HG02943 (cell line): Measurements from ENCODE around the gene BACH2.

Experiments
- ATAC-seq: cut with Tn5 transposase; IDR thresholded peaks from one replicate; pipeline ENCODE4 v1.9.1; 2021; ENCODE audit warnings: mild to moderate bottlenecking, low read depth, moderate library complexity; ENCODE audit not compliant: unreplicated experiment

Gene BACH2

GRCh38 chr6:90008908-90009501 lies 287.6 kb downstream of the BACH2 start:
- ATAC-seq, result no peak

GRCh38 chr6:90008189-90008907 lies 288.3 kb downstream of the BACH2 start:
- no peak for ATAC-seq

GRCh38 chr6:90005048-90005827 lies 291.4 kb downstream of the BACH2 start:
- ATAC-seq, result no peak

GRCh38 chr6:90004511-90004910 lies 292.1 kb downstream of the BACH2 start:
- no peak for ATAC-seq

GRCh38 chr6:90003941-90004340 lies 292.7 kb downstream of the BACH2 start:
- no peak for ATAC-seq

GRCh38 chr6:90003069-90003795 lies 293.4 kb downstream of the BACH2 start:
- no peak for ATAC-seq

- no peak for ATAC-seq
These were observed 295.5 kb downstream of the BACH2 start for GRCh38 chr6:90000864-90001731.

- no peak for ATAC-seq
These were observed 296.5 kb downstream of the BACH2 start for GRCh38 chr6:89999945-90000825.

GRCh38 chr6:89999154-89999553 lies 297.5 kb downstream of the BACH2 start:
- no peak for ATAC-seq

- ATAC-seq, result no peak
These were observed 298.9 kb downstream of the BACH2 start for GRCh38 chr6:89997456-89998445.

- no peak for ATAC-seq
These were observed 303.2 kb downstream of the BACH2 start for GRCh38 chr6:89993411-89993810.

- no peak for ATAC-seq
These were observed 303.8 kb downstream of the BACH2 start for GRCh38 chr6:89992818-89993217.

- ATAC-seq, result no peak
These were observed 306.9 kb downstream of the BACH2 start for GRCh38 chr6:89989742-89990141.

- ATAC-seq, result no peak
These were observed 308.8 kb downstream of the BACH2 start for GRCh38 chr6:89987830-89988229.

- ATAC-seq, result no peak
These were observed 309.5 kb downstream of the BACH2 start for GRCh38 chr6:89987140-89987539.

GRCh38 chr6:89986650-89987074 lies 310.0 kb downstream of the BACH2 start:
- ATAC-seq, result no peak

GRCh38 chr6:89985751-89986493 lies 310.7 kb downstream of the BACH2 start:
- no peak for ATAC-seq
